Loucy (cell line): Measurements from ENCODE around the gene SH3BP4.

Source experiments
- H2AFZ ChIP-seq: fragments of 200-600 bp; sonication (generic); 2 replicates; pipeline ENCODE4 v1.6.0; 2016; ENCODE audit warnings: antibody characterized with exemption, mild to moderate bottlenecking, low read length, moderate library complexity
- H3F3A ChIP-seq: fragments of 200-600 bp; 2 replicates; pipeline ENCODE4 v1.6.0; 2016; ENCODE audit warnings: antibody characterized with exemption, low read depth, mild to moderate bottlenecking
- H3K27me3 ChIP-seq: fragments of 200-600 bp; sonication (generic); 2 replicates; pipeline ENCODE4 v1.6.1; 2014; ENCODE audit warnings: low read length, mild to moderate bottlenecking; ENCODE audit not compliant: insufficient read depth, poor library complexity, severe bottlenecking
- H3K36me3 ChIP-seq: fragments of 200-600 bp; sonication (generic); 2 replicates; pipeline ENCODE4 v1.6.1; 2016; ENCODE audit warnings: low read length; ENCODE audit not compliant: insufficient read depth
- H3K4me1 ChIP-seq: fragments of 200-600 bp; sonication (generic); 2 replicates; pipeline ENCODE4 v1.5.1; 2014; ENCODE audit warnings: low read length, mild to moderate bottlenecking; ENCODE audit not compliant: insufficient read depth, poor library complexity, severe bottlenecking
- H3K4me2 ChIP-seq: fragments of 200-600 bp; sonication (generic); 2 replicates; pipeline ENCODE4 v1.6.0; 2014; ENCODE audit warnings: antibody characterized with exemption, low read length, low read depth, mild to moderate bottlenecking; ENCODE audit not compliant: poor library complexity, severe bottlenecking
- H3K4me3 ChIP-seq: fragments of 200-600 bp; sonication (generic); 2 replicates; pipeline ENCODE4 v1.5.1; 2014; ENCODE audit warnings: low read length, mild to moderate bottlenecking, mixed read lengths; ENCODE audit not compliant: poor library complexity, severe bottlenecking
- H3K79me2 ChIP-seq: fragments of 200-600 bp; sonication (generic); 2 replicates; pipeline ENCODE4 v1.6.1; 2014; ENCODE audit warnings: low read length; ENCODE audit not compliant: insufficient read depth
- H3K9ac ChIP-seq: fragments of 200-600 bp; sonication (generic); 2 replicates; pipeline ENCODE4 v1.6.0; 2014; ENCODE audit warnings: mild to moderate bottlenecking, low read depth, low read length, moderate library complexity; ENCODE audit not compliant: poor library complexity, severe bottlenecking
- H3K9me2 ChIP-seq: fragments of 200-600 bp; sonication (generic); replicated peaks from 2 replicates; pipeline ENCODE4 v1.6.1; 2016; ENCODE audit warnings: low read depth, low read length, mixed read lengths
- H3K9me3 ChIP-seq: fragments of 200-600 bp; sonication (generic); 2 replicates; pipeline ENCODE4 v1.6.1; 2014; ENCODE audit warnings: mild to moderate bottlenecking, antibody characterized with exemption, low read length, low read depth; ENCODE audit not compliant: insufficient read depth
- H4K20me1 ChIP-seq: fragments of 200-600 bp; sonication (generic); 2 replicates; pipeline ENCODE4 v1.6.0; 2014; ENCODE audit warnings: antibody characterized with exemption, low read length, mild to moderate bottlenecking; ENCODE audit not compliant: insufficient read depth, poor library complexity, severe bottlenecking
- EZH2phosphoT487 ChIP-seq: fragments of 200-600 bp; IDR thresholded peaks from 2 replicates; pipeline ENCODE4 v1.6.1; 2018; ENCODE audit warnings: antibody characterized with exemption, mild to moderate bottlenecking, moderate library complexity, borderline replicate concordance
- TF ChIP-seq, protein P1 (sequence below): fragments of 200-600 bp; sonication (generic); conservative IDR thresholded peaks from 2 replicates; pipeline ENCODE4 v1.5.1; 2014; ENCODE audit warnings: mild to moderate bottlenecking, antibody characterized with exemption, low read length

The SH3BP4 gene

DNA sequence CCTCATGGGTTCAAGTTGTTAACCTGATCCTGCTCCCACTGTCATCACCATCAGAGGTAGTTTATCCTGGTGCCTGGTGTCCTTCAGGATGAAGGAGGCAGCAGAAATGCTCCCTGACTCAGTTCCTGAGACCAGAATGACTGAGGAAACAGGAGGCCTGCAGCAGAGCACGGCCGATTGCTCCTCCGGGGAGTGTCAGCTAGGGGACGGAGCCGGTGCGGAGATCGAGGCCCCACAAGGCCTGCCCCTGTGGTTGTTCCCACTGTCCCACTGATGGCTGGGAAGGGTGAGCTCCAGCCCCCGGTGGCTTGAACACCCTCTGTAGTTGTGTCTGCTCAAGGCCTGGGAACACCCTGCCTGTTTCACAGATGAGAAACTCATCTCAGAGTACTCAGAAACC, 45.6 kb downstream of the SH3BP4 start:
- H3K79me2 ChIP-seq: no peaks in the 10 kb centered on the region
- H4K20me1 ChIP-seq: no peaks in the 10 kb centered on the region
- H3F3A ChIP-seq: no peaks in the 10 kb centered on the region
- H3K9me3 ChIP-seq: no peaks in the 10 kb centered on the region
- no peaks in the 10 kb centered on the region for H3K27me3 ChIP-seq
- no peak overlapping the region for H3K4me2 ChIP-seq
- no peak overlapping the region for H3K9ac ChIP-seq
- no peaks in the 10 kb centered on the region for H3K9me2 ChIP-seq
- H3K4me3 ChIP-seq: no peak overlapping the region
- no peaks in the 10 kb centered on the region for H3K36me3 ChIP-seq
- no peaks in the 10 kb centered on the region for H3K4me1 ChIP-seq
- TF ChIP-seq EZH2phosphoT487: no peak
- TF ChIP-seq, protein P1, sequence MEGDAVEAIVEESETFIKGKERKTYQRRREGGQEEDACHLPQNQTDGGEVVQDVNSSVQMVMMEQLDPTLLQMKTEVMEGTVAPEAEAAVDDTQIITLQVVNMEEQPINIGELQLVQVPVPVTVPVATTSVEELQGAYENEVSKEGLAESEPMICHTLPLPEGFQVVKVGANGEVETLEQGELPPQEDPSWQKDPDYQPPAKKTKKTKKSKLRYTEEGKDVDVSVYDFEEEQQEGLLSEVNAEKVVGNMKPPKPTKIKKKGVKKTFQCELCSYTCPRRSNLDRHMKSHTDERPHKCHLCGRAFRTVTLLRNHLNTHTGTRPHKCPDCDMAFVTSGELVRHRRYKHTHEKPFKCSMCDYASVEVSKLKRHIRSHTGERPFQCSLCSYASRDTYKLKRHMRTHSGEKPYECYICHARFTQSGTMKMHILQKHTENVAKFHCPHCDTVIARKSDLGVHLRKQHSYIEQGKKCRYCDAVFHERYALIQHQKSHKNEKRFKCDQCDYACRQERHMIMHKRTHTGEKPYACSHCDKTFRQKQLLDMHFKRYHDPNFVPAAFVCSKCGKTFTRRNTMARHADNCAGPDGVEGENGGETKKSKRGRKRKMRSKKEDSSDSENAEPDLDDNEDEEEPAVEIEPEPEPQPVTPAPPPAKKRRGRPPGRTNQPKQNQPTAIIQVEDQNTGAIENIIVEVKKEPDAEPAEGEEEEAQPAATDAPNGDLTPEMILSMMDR: no peak
- no peak overlapping the region for H2AFZ ChIP-seq

DNA sequence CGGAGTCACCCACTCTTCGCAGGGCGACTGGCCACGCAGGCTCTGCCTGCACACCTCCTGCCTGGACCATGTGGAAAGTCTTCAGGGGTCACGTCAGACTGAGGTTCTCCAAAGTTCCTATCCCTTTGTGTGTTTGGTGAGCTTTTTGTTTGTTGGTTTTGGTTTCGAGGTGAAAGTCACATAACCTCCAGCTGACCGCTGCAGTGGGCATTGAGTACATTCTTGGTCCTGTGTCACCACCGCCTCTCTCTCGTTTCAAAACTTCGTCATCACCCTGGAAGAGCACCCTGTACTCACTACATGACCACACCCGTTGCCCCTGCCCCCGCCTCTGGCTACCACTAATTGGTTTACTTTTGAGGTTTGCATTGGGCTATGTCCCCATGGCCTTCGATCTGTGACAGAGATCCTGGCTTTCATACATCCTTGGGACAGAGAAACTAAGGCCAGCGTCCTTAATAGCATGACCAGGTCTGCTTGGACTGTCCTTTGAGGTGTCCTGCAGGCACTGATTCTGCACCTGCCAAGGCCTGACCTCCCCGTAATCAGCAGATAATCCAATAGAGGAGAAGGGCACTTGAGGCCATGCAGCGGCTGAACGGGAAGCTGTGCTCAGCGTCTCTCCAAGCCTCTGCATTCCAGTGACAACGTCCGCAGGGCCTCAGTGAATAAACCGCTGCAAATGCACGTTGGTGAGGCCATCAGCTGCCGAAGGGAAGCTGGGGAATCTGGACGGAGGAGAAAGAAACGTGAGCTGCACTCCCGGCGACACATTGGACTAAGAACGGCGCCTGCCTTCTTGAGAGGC, 46.8 kb downstream of the SH3BP4 start:
- no peak overlapping the region for H3K4me2 ChIP-seq
- H3K4me1 ChIP-seq: no peaks in the 10 kb centered on the region
- no peak overlapping the region for H3K4me3 ChIP-seq
- H3K9me2 ChIP-seq: no peaks in the 10 kb centered on the region
- H3K9me3 ChIP-seq: no peaks in the 10 kb centered on the region
- H4K20me1 ChIP-seq: no peaks in the 10 kb centered on the region
- H2AFZ ChIP-seq: no peak overlapping the region
- H3K27me3 ChIP-seq: no peaks in the 10 kb centered on the region
- no peaks in the 10 kb centered on the region for H3F3A ChIP-seq
- no peaks in the 10 kb centered on the region for H3K79me2 ChIP-seq
- H3K36me3 ChIP-seq: no peaks in the 10 kb centered on the region
- TF ChIP-seq, protein P1: no peak
- no peak for TF ChIP-seq EZH2phosphoT487
- no peak overlapping the region for H3K9ac ChIP-seq

DNA sequence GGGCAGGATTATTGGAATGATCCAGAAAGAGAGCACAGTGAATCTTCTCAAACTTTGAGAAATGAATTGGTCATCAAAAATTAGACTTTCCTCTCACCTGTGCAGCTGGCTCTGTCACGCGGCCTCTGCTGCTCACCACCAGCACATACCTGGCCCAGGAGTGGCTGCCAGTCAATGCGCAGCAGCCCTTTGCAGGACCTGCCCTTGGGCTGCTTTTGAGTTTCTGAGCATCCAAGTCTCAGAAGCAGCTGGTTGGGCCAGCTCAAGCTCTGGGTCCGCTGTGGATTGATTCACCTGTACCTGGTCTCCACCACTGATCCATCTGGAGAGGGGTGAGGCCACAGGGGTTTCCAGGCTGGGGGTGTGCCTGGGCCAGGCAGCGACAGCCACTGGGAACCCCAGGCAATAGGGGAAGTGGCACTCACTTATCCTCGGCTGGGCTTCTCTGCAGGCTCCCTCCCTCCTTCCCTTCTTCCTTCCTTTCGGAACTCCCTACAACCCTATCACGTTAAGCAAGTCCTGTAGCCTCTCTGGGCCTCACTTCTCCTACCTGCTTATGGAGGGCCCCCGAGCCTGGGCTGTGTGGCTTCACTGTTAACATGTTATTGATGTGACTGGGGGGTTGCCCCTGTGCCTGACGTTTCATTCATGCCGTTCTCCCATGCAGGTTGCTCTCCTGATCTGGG, 48.1 kb downstream of the SH3BP4 start:
- H3K79me2 ChIP-seq: no peaks in the 10 kb centered on the region
- H3K9me2 ChIP-seq: no peaks in the 10 kb centered on the region
- H3K9me3 ChIP-seq: no peaks in the 10 kb centered on the region
- H3K4me2 ChIP-seq: no peak overlapping the region
- TF ChIP-seq EZH2phosphoT487: no peak
- TF ChIP-seq, protein P1: no peak
- H3K27me3 ChIP-seq: no peaks in the 10 kb centered on the region
- no peaks in the 10 kb centered on the region for H3K4me1 ChIP-seq
- H4K20me1 ChIP-seq: no peaks in the 10 kb centered on the region
- no peak overlapping the region for H3K4me3 ChIP-seq
- H3F3A ChIP-seq: no peaks in the 10 kb centered on the region
- H3K36me3 ChIP-seq: no peaks in the 10 kb centered on the region
- H3K9ac ChIP-seq: no peak overlapping the region
- no peak overlapping the region for H2AFZ ChIP-seq
